Fibroblast of lung (primary cell): ENCODE data around the gene TMEM14C. TPM values are rescaled to one million over a fixed set of nuclear protein-coding genes. Genes with fewer than 3 reads are reported as not detected.
"Not testable (repeated sequence)": the region's sequence is repeated elsewhere in the genome, so short reads cannot be mapped to it uniquely, and the experiment has no call there.

Experiments used
- DNase-seq, 2 donors: peaks; one replicate each; pipeline versions ENCODE4 v3.0.0 to v3.0.0-alpha.2; 2010; ENCODE audit warnings: low read depth in 2 of 2
- H2AFZ ChIP-seq: 2 replicates; pipeline ENCODE4 v1.5.1; 2012; ENCODE audit warnings: low read length, control low read depth, inconsistent platforms
- H3K27ac ChIP-seq: 2 replicates; pipeline ENCODE4 v1.5.1; 2011; ENCODE audit warnings: low read length, control low read depth; ENCODE audit not compliant: insufficient read depth
- H3K27me3 ChIP-seq: 2 replicates; pipeline ENCODE4 v1.5.1; 2011; ENCODE audit warnings: mild to moderate bottlenecking, low read length; ENCODE audit not compliant: control insufficient read depth, insufficient read depth
- H3K36me3 ChIP-seq: 2 replicates; pipeline ENCODE4 v1.5.1; 2011; ENCODE audit warnings: low read length; ENCODE audit not compliant: control insufficient read depth, insufficient read depth
- H3K4me1 ChIP-seq: 2 replicates; pipeline ENCODE4 v1.5.1; 2011; ENCODE audit warnings: low read length; ENCODE audit not compliant: control insufficient read depth, insufficient read depth; ENCODE audit errors: extremely low read depth
- H3K4me2 ChIP-seq: 2 replicates; pipeline ENCODE4 v1.5.1; 2011; ENCODE audit warnings: low read length, control low read depth; ENCODE audit not compliant: insufficient read depth; ENCODE audit errors: extremely low read depth
- H3K4me3 ChIP-seq, 4 experiments: fragments of 200-600 bp in 1 of 4; sonication (generic) in 1 of 4; replicated peaks in 1 of 4; 2 replicates each; pipeline ENCODE4 v1.5.1; 2011 to 2016; ENCODE audit warnings: low read length in 4 of 4, low read depth in 3 of 4, mild to moderate bottlenecking in 3 of 4, control low read depth in 2 of 4, inconsistent platforms in 1 of 4, mixed read lengths in 1 of 4; ENCODE audit not compliant: insufficient read depth in 1 of 4; ENCODE audit errors: control extremely low read depth in 1 of 4
- H3K79me2 ChIP-seq: 2 replicates; pipeline ENCODE4 v1.5.1; 2012; ENCODE audit warnings: mild to moderate bottlenecking, low read length, inconsistent platforms; ENCODE audit not compliant: control insufficient read depth, insufficient read depth
- H3K9ac ChIP-seq: 2 replicates; pipeline ENCODE4 v1.5.1; 2011; ENCODE audit warnings: mild to moderate bottlenecking, low read length, control low read depth; ENCODE audit not compliant: insufficient read depth
- H3K9me3 ChIP-seq: 2 replicates; pipeline ENCODE4 v1.5.1; 2012; ENCODE audit warnings: low read depth, low read length; ENCODE audit not compliant: control insufficient read depth, insufficient read depth
- H4K20me1 ChIP-seq: 2 replicates; pipeline ENCODE4 v1.5.1; 2011; ENCODE audit warnings: low read length; ENCODE audit not compliant: control insufficient read depth, insufficient read depth; ENCODE audit errors: extremely low read depth
- CTCF ChIP-seq, 2 donors: IDR thresholded peaks in 1 of 2; conservative IDR thresholded peaks in 1 of 2; 1 replicate in 1 of 2; 2 replicates in 1 of 2; pipeline ENCODE4 v1.5.1; 2011 to 2012; ENCODE audit warnings: low read length in 2 of 2, control low read depth in 1 of 2, inconsistent platforms in 1 of 2, low read depth in 1 of 2, mild to moderate bottlenecking in 1 of 2
- EZH2 ChIP-seq: IDR thresholded peaks from 2 replicates; pipeline ENCODE4 v1.5.1; 2012; ENCODE audit warnings: low read length, control low read depth, mild to moderate bottlenecking; ENCODE audit errors: missing control alignments
- polyA plus RNA-seq, 2 donors: library from polyadenylated mRNA; depleted of rRNA in 1 of 2; stranded (reverse) in 1 of 2; unstranded in 1 of 2; fragments of >200 nt; gene quantifications; 2 replicates each; pipeline ENCODE4 v1.2.1, GENCODE V29; 2011 to 2012; ENCODE audit warnings: missing spikeins in 1 of 2
- total RNA-seq: library from RNA; depleted of rRNA; stranded (reverse); fragments of >200 nt; gene quantifications from 2 replicates; pipeline ENCODE4 v1.2.1, GENCODE V29; 2014

The TMEM14C gene
- total and polyA plus RNA-seq, 2 donors (not counting 1 experiment from before 2014, with no cell fraction given), result 123 to 246 TPM

GRCh38 chr6:10749734-10750133 lies 26.9 kb downstream of the TMEM14C start:
- TF ChIP-seq CTCF (conservative IDR thresholded peaks at IDR 0.05 in 1 of 2, IDR thresholded peaks at IDR 0.05 in 1 of 2; ENCODE audit: low read depth in 1 of 2, low read length in 2 of 2) (no peak), EZH2 (no peak)
- no peak overlapping the region for H2AFZ ChIP-seq
- H3K36me3 ChIP-seq, result peaks cover 5% of the 10 kb centered on the region
- H3K27ac ChIP-seq, result no peak overlapping the region
- no peak overlapping the region for H3K4me2 ChIP-seq
- H3K4me3 ChIP-seq, result no peak overlapping the region
- no peak overlapping the region for H3K9ac ChIP-seq
- no peaks in the 10 kb centered on the region for H3K9me3 ChIP-seq
- no peak for DNase-seq
- H3K27me3 ChIP-seq, result no peaks in the 10 kb centered on the region
- no peaks in the 10 kb centered on the region for H3K4me1 ChIP-seq
- peaks cover 26% of the 10 kb centered on the region for H3K79me2 ChIP-seq
- H4K20me1 ChIP-seq, result no peaks in the 10 kb centered on the region

GRCh38 chr6:10750568-10750967 lies 27.7 kb downstream of the TMEM14C start:
- H2AFZ ChIP-seq, H3K27ac ChIP-seq, H3K4me2 ChIP-seq, H3K36me3 ChIP-seq, H4K20me1 ChIP-seq, H3K27me3 ChIP-seq, H3K4me1 ChIP-seq, DNase-seq, H3K4me3 ChIP-seq, H3K9me3 ChIP-seq, H3K9ac ChIP-seq: not testable (repeated sequence)
- peaks cover 28% of the 10 kb centered on the region for H3K79me2 ChIP-seq

- not testable (repeated sequence) for H3K4me3 ChIP-seq, H3K4me1 ChIP-seq, H3K4me2 ChIP-seq, H4K20me1 ChIP-seq, DNase-seq, H3K9ac ChIP-seq, H3K27ac ChIP-seq, H3K9me3 ChIP-seq, H3K27me3 ChIP-seq, H3K36me3 ChIP-seq, H2AFZ ChIP-seq
- peaks cover 28% of the 10 kb centered on the region for H3K79me2 ChIP-seq
Measured at GRCh38 chr6:10751757-10752156, 28.9 kb downstream of the TMEM14C start.

- Histone ChIP-seq H3K4me3 (no peak overlapping the region), H3K79me2 (peaks cover 5% of the 10 kb centered on the region), H3K27me3 (no peaks in the 10 kb centered on the region), H3K4me1 (peaks cover 3% of the 10 kb centered on the region), H4K20me1 (no peaks in the 10 kb centered on the region), H3K27ac (no peak overlapping the region), H3K4me2 (no peak overlapping the region), H3K9me3 (no peaks in the 10 kb centered on the region), H2AFZ (no peak overlapping the region), H3K36me3 (peaks cover 2% of the 10 kb centered on the region), H3K9ac (no peak overlapping the region)
- TF ChIP-seq EZH2 (no peak), CTCF (conservative IDR thresholded peaks at IDR 0.05 in 1 of 2, IDR thresholded peaks at IDR 0.05 in 1 of 2; ENCODE audit: low read depth in 1 of 2, low read length in 2 of 2) (no peak)
- no peak for DNase-seq
Measured at GRCh38 chr6:10756085-10756484, 33.2 kb downstream of the TMEM14C start.
